GM19324 (cell line): Measurements from ENCODE around the gene ACSL4.
"Not testable (repeated sequence)": the region's sequence is repeated elsewhere in the genome, so short reads cannot be mapped to it uniquely, and the experiment has no call there.

Source experiments
- ATAC-seq: cut with Tn5 transposase; IDR thresholded peaks from one replicate; pipeline ENCODE4 v1.9.1; 2021; ENCODE audit warnings: mild to moderate bottlenecking, moderate library complexity; ENCODE audit not compliant: unreplicated experiment, low FRiP score

Gene ACSL4

GRCh38 chrX:109679820-109680219 is 53.2 kb downstream of the ACSL4 start:
- no peak for ATAC-seq

- no peak for ATAC-seq
Measured at GRCh38 chrX:109672239-109672638, 60.8 kb downstream of the ACSL4 start.

- not testable (repeated sequence) for ATAC-seq
Measured at GRCh38 chrX:109671170-109671569, 61.9 kb downstream of the ACSL4 start.

GRCh38 chrX:109667986-109668385 is 65.1 kb downstream of the ACSL4 start:
- no peak for ATAC-seq

GRCh38 chrX:109660435-109661143 is 72.5 kb downstream of the ACSL4 start:
- ATAC-seq, result no peak

GRCh38 chrX:109658391-109658790 is 74.7 kb downstream of the ACSL4 start:
- ATAC-seq, result no peak

- not testable (repeated sequence) for ATAC-seq
Measured at GRCh38 chrX:109657364-109657763, 75.7 kb downstream of the ACSL4 start.

- ATAC-seq, result no peak
Measured at GRCh38 chrX:109656774-109657173, 76.3 kb downstream of the ACSL4 start.

- no peak for ATAC-seq
Measured at GRCh38 chrX:109655502-109656201, 77.4 kb downstream of the ACSL4 start.

GRCh38 chrX:109654516-109655109 is 78.4 kb downstream of the ACSL4 start:
- no peak for ATAC-seq

- ATAC-seq, result not testable (repeated sequence)
Measured at GRCh38 chrX:109644671-109645070, 88.4 kb downstream of the ACSL4 start.

- no peak for ATAC-seq
Measured at GRCh38 chrX:109643687-109644086, 89.4 kb downstream of the ACSL4 start.

GRCh38 chrX:109638158-109638557 is 94.9 kb downstream of the ACSL4 start:
- no peak for ATAC-seq

- not testable (repeated sequence) for ATAC-seq
Measured at GRCh38 chrX:109637477-109637876, 95.6 kb downstream of the ACSL4 start.

- ATAC-seq, result no peak
Measured at GRCh38 chrX:109635146-109635545, 97.9 kb downstream of the ACSL4 start.

GRCh38 chrX:109632906-109633504 is 100.1 kb downstream of the ACSL4 start:
- ATAC-seq, result no peak

GRCh38 chrX:109629310-109629709 is 103.7 kb downstream of the ACSL4 start:
- no peak for ATAC-seq

GRCh38 chrX:109626637-109627036 is 106.4 kb downstream of the ACSL4 start:
- no peak for ATAC-seq

GRCh38 chrX:109624641-109625616 is 108.1 kb downstream of the ACSL4 start, which contains the start of gene KCNE5:
Gene KCNE5, minus strand, starts transcription at chrX:109625172. Its CDS starts 152 bp downstream, at chrX:109625020.
- ATAC-seq, result no peak

GRCh38 chrX:109623997-109624396 is 109.1 kb downstream of the ACSL4 start:
- ATAC-seq, result no peak
